Measurements from ENCODE around the gene NSUN4. TPM values are rescaled to one million over a fixed set of nuclear protein-coding genes. Genes with fewer than 3 reads are reported as not detected.

Gene NSUN4
- total and polyA plus RNA-seq, 9 of the 15 experiments (the other 6 are each of a cell fraction or from before 2014, with no cell fraction given) = 33.4 to 60.2 (median 46.3) TPM

DNA sequence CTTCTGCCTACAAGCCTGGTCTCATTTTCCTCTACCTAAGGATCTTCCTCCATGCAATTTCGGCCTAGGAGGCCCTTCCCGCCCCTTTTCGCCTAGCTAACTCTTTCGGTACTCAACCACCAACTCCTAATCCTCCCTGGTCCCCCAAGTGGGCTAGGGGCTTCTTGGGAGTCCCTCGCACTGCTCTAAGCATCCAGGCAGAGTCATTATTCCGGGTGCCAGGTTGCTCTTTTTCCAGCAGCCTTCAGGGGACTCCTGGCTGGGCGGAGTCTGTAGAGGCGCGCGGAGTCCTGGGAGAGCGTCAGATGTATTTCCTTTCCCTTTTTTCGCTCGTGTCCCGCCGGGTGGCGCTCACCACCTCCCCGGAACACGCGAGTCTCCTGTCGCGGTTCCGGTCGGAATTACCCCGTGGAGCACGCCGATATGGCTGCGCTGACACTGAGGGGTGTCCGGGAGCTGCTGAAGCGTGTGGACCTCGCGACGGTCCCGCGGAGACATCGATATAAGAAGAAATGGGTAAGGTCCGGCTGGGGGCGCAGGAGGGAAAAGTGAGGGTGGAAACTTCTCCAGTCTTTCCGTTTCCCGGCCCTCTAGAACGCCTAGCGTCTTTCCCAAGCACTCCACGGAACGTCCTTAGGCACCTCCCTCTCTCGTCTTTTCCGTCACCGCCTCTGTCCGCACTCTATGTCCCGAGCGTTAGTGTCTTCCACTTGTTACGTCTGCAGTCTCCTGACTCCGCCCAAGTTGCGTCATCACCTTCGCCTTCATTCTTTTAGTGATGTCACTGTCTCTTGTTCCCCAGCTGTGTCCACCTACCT, at the start of gene NSUN4 (continued):
- TF ChIP-seq SNRNP70 (optimal IDR thresholded peaks at IDR 0.05; ENCODE audit: low read depth, low read length) = no peak
- no peak for TF ChIP-seq CBX8 (IDR thresholded peaks at IDR 0.05; ENCODE audit: borderline replicate concordance, extremely low read depth, low read depth, low read length, poor library complexity, severe bottlenecking)
- TF ChIP-seq, protein P1, sequence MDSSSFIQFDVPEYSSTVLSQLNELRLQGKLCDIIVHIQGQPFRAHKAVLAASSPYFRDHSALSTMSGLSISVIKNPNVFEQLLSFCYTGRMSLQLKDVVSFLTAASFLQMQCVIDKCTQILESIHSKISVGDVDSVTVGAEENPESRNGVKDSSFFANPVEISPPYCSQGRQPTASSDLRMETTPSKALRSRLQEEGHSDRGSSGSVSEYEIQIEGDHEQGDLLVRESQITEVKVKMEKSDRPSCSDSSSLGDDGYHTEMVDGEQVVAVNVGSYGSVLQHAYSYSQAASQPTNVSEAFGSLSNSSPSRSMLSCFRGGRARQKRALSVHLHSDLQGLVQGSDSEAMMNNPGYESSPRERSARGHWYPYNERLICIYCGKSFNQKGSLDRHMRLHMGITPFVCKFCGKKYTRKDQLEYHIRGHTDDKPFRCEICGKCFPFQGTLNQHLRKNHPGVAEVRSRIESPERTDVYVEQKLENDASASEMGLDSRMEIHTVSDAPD (CRISPR knock-in tag; IDR thresholded peaks at IDR 0.05) = no peak
- TF ChIP-seq, protein P2, sequence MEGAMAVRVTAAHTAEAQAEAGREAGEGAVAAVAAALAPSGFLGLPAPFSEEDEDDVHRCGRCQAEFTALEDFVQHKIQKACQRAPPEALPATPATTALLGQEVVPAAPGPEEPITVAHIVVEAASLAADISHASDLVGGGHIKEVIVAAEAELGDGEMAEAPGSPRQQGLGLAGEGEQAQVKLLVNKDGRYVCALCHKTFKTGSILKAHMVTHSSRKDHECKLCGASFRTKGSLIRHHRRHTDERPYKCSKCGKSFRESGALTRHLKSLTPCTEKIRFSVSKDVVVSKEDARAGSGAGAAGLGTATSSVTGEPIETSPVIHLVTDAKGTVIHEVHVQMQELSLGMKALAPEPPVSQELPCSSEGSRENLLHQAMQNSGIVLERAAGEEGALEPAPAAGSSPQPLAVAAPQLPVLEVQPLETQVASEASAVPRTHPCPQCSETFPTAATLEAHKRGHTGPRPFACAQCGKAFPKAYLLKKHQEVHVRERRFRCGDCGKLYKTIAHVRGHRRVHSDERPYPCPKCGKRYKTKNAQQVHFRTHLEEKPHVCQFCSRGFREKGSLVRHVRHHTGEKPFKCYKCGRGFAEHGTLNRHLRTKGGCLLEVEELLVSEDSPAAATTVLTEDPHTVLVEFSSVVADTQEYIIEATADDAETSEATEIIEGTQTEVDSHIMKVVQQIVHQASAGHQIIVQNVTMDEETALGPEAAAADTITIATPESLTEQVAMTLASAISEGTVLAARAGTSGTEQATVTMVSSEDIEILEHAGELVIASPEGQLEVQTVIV (CRISPR knock-in tag; IDR thresholded peaks at IDR 0.05; ENCODE audit: borderline replicate concordance) = no peak
- TF ChIP-seq, protein P3, sequence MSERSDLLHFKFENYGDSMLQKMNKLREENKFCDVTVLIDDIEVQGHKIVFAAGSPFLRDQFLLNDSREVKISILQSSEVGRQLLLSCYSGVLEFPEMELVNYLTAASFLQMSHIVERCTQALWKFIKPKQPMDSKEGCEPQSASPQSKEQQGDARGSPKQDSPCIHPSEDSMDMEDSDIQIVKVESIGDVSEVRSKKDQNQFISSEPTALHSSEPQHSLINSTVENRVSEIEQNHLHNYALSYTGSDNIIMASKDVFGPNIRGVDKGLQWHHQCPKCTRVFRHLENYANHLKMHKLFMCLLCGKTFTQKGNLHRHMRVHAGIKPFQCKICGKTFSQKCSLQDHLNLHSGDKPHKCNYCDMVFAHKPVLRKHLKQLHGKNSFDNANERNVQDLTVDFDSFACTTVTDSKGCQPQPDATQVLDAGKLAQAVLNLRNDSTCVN (CRISPR knock-in tag; IDR thresholded peaks at IDR 0.05) = peak; percentile 91; the same call in 1 of the 2 replicates
- peak; percentile 31; the same call in 1 of the 2 replicates for TF ChIP-seq SREBF1 (IDR thresholded peaks at IDR 0.05; ENCODE audit: borderline replicate concordance, low read depth, low read length)
- TF ChIP-seq CBX5 (IDR thresholded peaks at IDR 0.05; ENCODE audit: borderline replicate concordance, low read depth) = no peak; the same call in 1 of the 2 replicates
- TF ChIP-seq RBM17 (IDR thresholded peaks at IDR 0.05; ENCODE audit: borderline replicate concordance, low read depth, low read length) = no peak
- peak; percentile 83 for TF ChIP-seq MEF2D (tag; conservative IDR thresholded peaks at IDR 0.05; ENCODE audit: low read depth)
- TF ChIP-seq SRF (CRISPR knock-in tag; IDR thresholded peaks at IDR 0.05) = no peak; a peak in 1 of 4 replicates
- TF ChIP-seq TAF9B (IDR thresholded peaks at IDR 0.05; ENCODE audit: partially characterized antibody) = peak; percentile 98
- TF ChIP-seq RFX1 (IDR thresholded peaks at IDR 0.05) = no peak
- peak in 1 of 2 experiments; percentile 88; a peak in 3 of 4 replicates for TF ChIP-seq CSDE1 (IDR thresholded peaks at IDR 0.05)
- TF ChIP-seq ZNF445 (CRISPR knock-in tag; IDR thresholded peaks at IDR 0.05; ENCODE audit: low read depth) = no peak; the same call in 1 of the 2 replicates
- no peak for TF ChIP-seq SMAD1 (IDR thresholded peaks at IDR 0.05; ENCODE audit: low read depth, low read length, partially characterized antibody)
- TF ChIP-seq ZNF121 (CRISPR knock-in tag; conservative IDR thresholded peaks at IDR 0.05) = no peak
- peak; percentile 74 for TF ChIP-seq ZNF143 (CRISPR knock-in tag; IDR thresholded peaks at IDR 0.05)
- peak; percentile 58 for TF ChIP-seq CCNT2 (IDR thresholded peaks at IDR 0.05; ENCODE audit: borderline replicate concordance, extremely low read depth, insufficient read length, low read depth, low read length)
- peak; percentile 77; the same call in 1 of the 2 replicates for TF ChIP-seq CAMTA2 (CRISPR knock-in tag; conservative IDR thresholded peaks at IDR 0.05)
- TF ChIP-seq RCOR1 (IDR thresholded peaks at IDR 0.05; ENCODE audit: borderline replicate concordance in 1 of 2, low read depth in 2 of 2, low read length in 2 of 2) = peak; percentile 5 to 67; a peak in 2 of 4 replicates
- TF ChIP-seq, protein P4, sequence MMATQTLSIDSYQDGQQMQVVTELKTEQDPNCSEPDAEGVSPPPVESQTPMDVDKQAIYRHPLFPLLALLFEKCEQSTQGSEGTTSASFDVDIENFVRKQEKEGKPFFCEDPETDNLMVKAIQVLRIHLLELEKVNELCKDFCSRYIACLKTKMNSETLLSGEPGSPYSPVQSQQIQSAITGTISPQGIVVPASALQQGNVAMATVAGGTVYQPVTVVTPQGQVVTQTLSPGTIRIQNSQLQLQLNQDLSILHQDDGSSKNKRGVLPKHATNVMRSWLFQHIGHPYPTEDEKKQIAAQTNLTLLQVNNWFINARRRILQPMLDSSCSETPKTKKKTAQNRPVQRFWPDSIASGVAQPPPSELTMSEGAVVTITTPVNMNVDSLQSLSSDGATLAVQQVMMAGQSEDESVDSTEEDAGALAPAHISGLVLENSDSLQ (IDR thresholded peaks at IDR 0.05) = peak; percentile 67; the same call in 1 of the 2 replicates
